Dermis blood vessel endothelial cell (primary cell): ENCODE measurements around the gene CD96. TPM values are rescaled to one million over a fixed set of nuclear protein-coding genes. Genes with fewer than 3 reads are reported as not detected.
A peak's percentile ranks its signal among the peaks of the same experiment; 100 is the strongest.

Experiments used
- DNase-seq: peaks from one replicate; pipeline ENCODE4 v3.0.0; 2010
- total RNA-seq: library from RNA; depleted of rRNA; stranded (reverse); fragments of >200 nt; gene quantifications from 2 replicates; pipeline ENCODE4 v1.2.3, GENCODE V29; 2014

Gene CD96
- total RNA-seq, 1 donor from 2014 or later, result not detected

GRCh38 chr3:111681661-111682426 is 139.8 kb downstream of the CD96 start:
- DNase-seq, result no peak

- no peak for DNase-seq
Measured at GRCh38 chr3:111684640-111685039, 142.6 kb downstream of the CD96 start.

- no peak for DNase-seq
Measured at GRCh38 chr3:111688190-111688800, 146.3 kb downstream of the CD96 start.

GRCh38 chr3:111690242-111690641 is 148.2 kb downstream of the CD96 start:
- no peak for DNase-seq

- DNase-seq, result peak; percentile 70
Measured at GRCh38 chr3:111691293-111691909, 149.4 kb downstream of the CD96 start.

- DNase-seq, result no peak
Measured at GRCh38 chr3:111692593-111693552, 150.9 kb downstream of the CD96 start.

- no peak for DNase-seq
Measured at GRCh38 chr3:111694471-111694870, 152.5 kb downstream of the CD96 start.

GRCh38 chr3:111695636-111696117 is 153.7 kb downstream of the CD96 start:
- DNase-seq, result peak; percentile 67

GRCh38 chr3:111700054-111700453 is 158.1 kb downstream of the CD96 start:
- no peak for DNase-seq

- no peak for DNase-seq
Measured at GRCh38 chr3:111701292-111701906, 159.4 kb downstream of the CD96 start.

Other genes starting within 250 kb of the CD96 start
- not detected in 2 replicates for gene ZBED2, start 53.1 kb downstream of the CD96 start, total RNA-seq
- 1.7 and 2.9 TPM in 2 replicates for gene PLCXD2, start 132.5 kb downstream of the CD96 start, total RNA-seq